H1 (cell line): ENCODE data around the gene PGM2. TPM values are rescaled to one million over a fixed set of nuclear protein-coding genes. Genes with fewer than 3 reads are reported as not detected.

ENCODE experiments used
- CHD1 ChIP-seq: IDR thresholded peaks from 2 replicates; pipeline ENCODE4 v1.6.1; 2012; ENCODE audit warnings: low read depth, low read length, improper control_type of control experiment
- EP300 ChIP-seq, 2 experiments: IDR thresholded peaks; 1 replicate in 1 of 2; 2 replicates in 1 of 2; pipeline ENCODE4 v1.6.1; 2011 to 2012; ENCODE audit warnings: low read depth in 2 of 2, low read length in 2 of 2, mild to moderate bottlenecking in 2 of 2, borderline replicate concordance in 1 of 2, inconsistent platforms in 1 of 2, moderate library complexity in 1 of 2
- EZH2 ChIP-seq: fragments of 200-600 bp; sonication (generic); IDR thresholded peaks from 2 replicates; pipeline ENCODE4 v1.7.1; 2012; ENCODE audit warnings: low read depth, mild to moderate bottlenecking, moderate library complexity, low read length, inconsistent platforms; ENCODE audit not compliant: severe bottlenecking
- SIN3A ChIP-seq, 2 experiments: IDR thresholded peaks in 1 of 2; conservative IDR thresholded peaks in 1 of 2; 2 replicates each; pipeline ENCODE4 v1.6.1; 2011 to 2012; ENCODE audit warnings: low read length in 2 of 2, improper control_type of control experiment in 1 of 2, low read depth in 1 of 2, mild to moderate bottlenecking in 1 of 2
- TBP ChIP-seq: IDR thresholded peaks from 2 replicates; pipeline ENCODE4 v1.6.1; 2011; ENCODE audit warnings: low read depth, low read length, improper control_type of control experiment
- polyA plus RNA-seq, 7 experiments: library from polyadenylated mRNA; depleted of rRNA in 3 of 7; stranded (reverse) in 5 of 7; unstranded in 2 of 7; fragments of >200 nt in 5 of 7; fragments of 200-250 nt in 2 of 7; gene quantifications; 1 replicate in 5 of 7; 2 replicates in 1 of 7; 4 replicates in 1 of 7; pipeline versions ENCODE4 v1.2.1 to v1.2.3, GENCODE V29; 2011 to 2013; ENCODE audit warnings: missing spikeins in 2 of 7, mixed read lengths in 2 of 7
- total RNA-seq: library from RNA; stranded (reverse); fragmentation: NEBNext Ultra II Directional; extraction: Animal tissue kit (Norgen Biotek cat#: 25700); gene quantifications from 2 replicates; pipeline ENCODE4 v1.2.1, GENCODE V29; 2021

Gene PGM2
- total and polyA plus RNA-seq, 2 of the 8 experiments (the other 6 are each of a cell fraction or from before 2014, with no cell fraction given) = 7.7 to 38.0 TPM

GRCh38 chr4:37902212-37902611, 75.7 kb downstream of the PGM2 start (continued):
- no peak for TF ChIP-seq EZH2
- no peak for TF ChIP-seq SIN3A (conservative IDR thresholded peaks at IDR 0.05 in 1 of 2, IDR thresholded peaks at IDR 0.05 in 1 of 2; ENCODE audit: low read depth in 1 of 2, low read length in 2 of 2)
- no peak for TF ChIP-seq CHD1
- TF ChIP-seq EP300 (IDR thresholded peaks at IDR 0.05; ENCODE audit: borderline replicate concordance in 1 of 2, low read depth in 2 of 2, low read length in 2 of 2) = no peak
- TF ChIP-seq TBP = no peak
- TF ChIP-seq, all 59 proteins: peak for 0
